GM12873 (cell line): ENCODE measurements around the gene STARD13.

Experiments
- CTCF ChIP-seq: IDR thresholded peaks from 2 replicates; pipeline ENCODE4 v1.5.1; 2012; ENCODE audit warnings: low read depth, mild to moderate bottlenecking, moderate library complexity, low read length, control low read depth; ENCODE audit not compliant: insufficient read depth; ENCODE audit errors: missing control alignments

The STARD13 gene

GRCh38 chr13:33259296-33259695, 26.3 kb downstream of the STARD13 start:
- TF ChIP-seq CTCF, result no peak

- no peak for TF ChIP-seq CTCF
Measured at GRCh38 chr13:33258808-33259193, 26.8 kb downstream of the STARD13 start.

GRCh38 chr13:33257841-33258807, 27.4 kb downstream of the STARD13 start:
- no peak for TF ChIP-seq CTCF

GRCh38 chr13:33256148-33256840, 29.3 kb downstream of the STARD13 start:
- TF ChIP-seq CTCF, result no peak

GRCh38 chr13:33252135-33252534, 33.4 kb downstream of the STARD13 start:
- TF ChIP-seq CTCF, result no peak

GRCh38 chr13:33251131-33251661, 34.4 kb downstream of the STARD13 start:
- TF ChIP-seq CTCF, result no peak

- no peak for TF ChIP-seq CTCF
Measured at GRCh38 chr13:33250609-33251008, 34.9 kb downstream of the STARD13 start.
